ENCODE data around the gene TGFBI. TPM values are rescaled to one million over a fixed set of nuclear protein-coding genes. Genes with fewer than 3 reads are reported as not detected.
A peak's percentile ranks its signal among the peaks of the same experiment; 100 is the strongest.

The TGFBI gene
- total RNA-seq, 1 experiment from 2014 or later, result 115 TPM

DNA sequence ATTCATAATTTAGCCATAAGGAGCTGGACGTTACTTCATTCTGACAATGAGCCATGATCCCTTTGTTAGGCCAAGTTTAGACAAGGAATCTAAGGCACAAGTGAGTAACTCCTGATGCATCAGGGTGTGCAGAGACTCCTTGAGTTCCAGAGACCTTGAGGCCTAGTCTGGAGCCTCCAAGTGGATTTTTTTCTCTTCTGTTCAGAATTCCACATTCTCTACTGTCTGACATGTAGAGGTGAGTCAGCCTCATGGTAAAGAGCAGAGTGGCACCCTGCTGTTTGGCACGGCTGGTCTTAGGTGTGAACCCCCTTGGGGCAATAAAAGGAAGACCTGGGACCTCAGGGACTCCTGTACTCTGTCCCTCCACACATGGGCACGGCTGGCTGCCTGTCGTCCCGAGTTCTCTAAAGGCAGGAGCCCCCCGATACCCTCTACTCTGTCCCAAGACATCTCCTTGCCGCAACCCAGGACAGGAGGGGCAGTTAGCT is 22.0 kb upstream of the TGFBI start:
- no peaks in the 10 kb centered on the region for H3K9me3 ChIP-seq (ENCODE audit: low read depth, low read length, poor library complexity, severe bottlenecking)
- no peak for TF ChIP-seq EZH2 (IDR thresholded peaks at IDR 0.05; ENCODE audit: borderline replicate concordance, low read depth, low read length, poor library complexity, severe bottlenecking)
- TF ChIP-seq, protein P1, sequence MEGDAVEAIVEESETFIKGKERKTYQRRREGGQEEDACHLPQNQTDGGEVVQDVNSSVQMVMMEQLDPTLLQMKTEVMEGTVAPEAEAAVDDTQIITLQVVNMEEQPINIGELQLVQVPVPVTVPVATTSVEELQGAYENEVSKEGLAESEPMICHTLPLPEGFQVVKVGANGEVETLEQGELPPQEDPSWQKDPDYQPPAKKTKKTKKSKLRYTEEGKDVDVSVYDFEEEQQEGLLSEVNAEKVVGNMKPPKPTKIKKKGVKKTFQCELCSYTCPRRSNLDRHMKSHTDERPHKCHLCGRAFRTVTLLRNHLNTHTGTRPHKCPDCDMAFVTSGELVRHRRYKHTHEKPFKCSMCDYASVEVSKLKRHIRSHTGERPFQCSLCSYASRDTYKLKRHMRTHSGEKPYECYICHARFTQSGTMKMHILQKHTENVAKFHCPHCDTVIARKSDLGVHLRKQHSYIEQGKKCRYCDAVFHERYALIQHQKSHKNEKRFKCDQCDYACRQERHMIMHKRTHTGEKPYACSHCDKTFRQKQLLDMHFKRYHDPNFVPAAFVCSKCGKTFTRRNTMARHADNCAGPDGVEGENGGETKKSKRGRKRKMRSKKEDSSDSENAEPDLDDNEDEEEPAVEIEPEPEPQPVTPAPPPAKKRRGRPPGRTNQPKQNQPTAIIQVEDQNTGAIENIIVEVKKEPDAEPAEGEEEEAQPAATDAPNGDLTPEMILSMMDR (conservative IDR thresholded peaks at IDR 0.05; ENCODE audit: low read depth, low read length), result no peak
- no peaks in the 10 kb centered on the region for H3K27me3 ChIP-seq (replicated peaks; ENCODE audit: insufficient read depth, low read depth, low read length, poor library complexity)
- no peaks in the 10 kb centered on the region for H3K36me3 ChIP-seq (ENCODE audit: insufficient read depth, low read length, poor library complexity, severe bottlenecking)
- no peak overlapping the region for H3K27ac ChIP-seq (ENCODE audit: low read depth, low read length, poor library complexity, severe bottlenecking)
- no peak overlapping the region for H3K4me3 ChIP-seq (ENCODE audit: low read depth, low read length, poor library complexity, severe bottlenecking)
- no TSS peak for BruUV-seq (replicated peaks)
- DNase-seq (ENCODE audit: low spot score), result no peak
- ChIA-PET POLR2A (ENCODE audit: low non-redundant PET) (no interaction called here), CTCF (no interaction called here)
- intact Hi-C loops (cut with micrococcal nuclease; ENCODE audit: unreplicated experiment), result no loop called here
- H3K4me1 ChIP-seq (ENCODE audit: insufficient read depth, low read length, poor library complexity, severe bottlenecking), result peaks cover 39% of the 10 kb centered on the region

- BruUV-seq (replicated peaks), result no TSS peak
- ChIA-PET CTCF (no interaction called here), POLR2A (ENCODE audit: low non-redundant PET) (no interaction called here)
- Histone ChIP-seq H3K27ac (ENCODE audit: low read depth, low read length, poor library complexity, severe bottlenecking) (no peak overlapping the region), H3K27me3 (replicated peaks; ENCODE audit: insufficient read depth, low read depth, low read length, poor library complexity) (no peaks in the 10 kb centered on the region), H3K36me3 (ENCODE audit: insufficient read depth, low read length, poor library complexity, severe bottlenecking) (no peaks in the 10 kb centered on the region), H3K4me3 (ENCODE audit: low read depth, low read length, poor library complexity, severe bottlenecking) (no peak overlapping the region), H3K4me1 (ENCODE audit: insufficient read depth, low read length, poor library complexity, severe bottlenecking) (peaks cover 39% of the 10 kb centered on the region), H3K9me3 (ENCODE audit: low read depth, low read length, poor library complexity, severe bottlenecking) (no peaks in the 10 kb centered on the region)
- peak; percentile 47 for DNase-seq (ENCODE audit: low spot score)
- TF ChIP-seq, protein P1 (conservative IDR thresholded peaks at IDR 0.05; ENCODE audit: low read depth, low read length), result no peak
- intact Hi-C loops (cut with micrococcal nuclease; ENCODE audit: unreplicated experiment), result no loop called here
Observed at GRCh38 chr5:136007271-136007670, 21.5 kb upstream of the TGFBI start.

DNA sequence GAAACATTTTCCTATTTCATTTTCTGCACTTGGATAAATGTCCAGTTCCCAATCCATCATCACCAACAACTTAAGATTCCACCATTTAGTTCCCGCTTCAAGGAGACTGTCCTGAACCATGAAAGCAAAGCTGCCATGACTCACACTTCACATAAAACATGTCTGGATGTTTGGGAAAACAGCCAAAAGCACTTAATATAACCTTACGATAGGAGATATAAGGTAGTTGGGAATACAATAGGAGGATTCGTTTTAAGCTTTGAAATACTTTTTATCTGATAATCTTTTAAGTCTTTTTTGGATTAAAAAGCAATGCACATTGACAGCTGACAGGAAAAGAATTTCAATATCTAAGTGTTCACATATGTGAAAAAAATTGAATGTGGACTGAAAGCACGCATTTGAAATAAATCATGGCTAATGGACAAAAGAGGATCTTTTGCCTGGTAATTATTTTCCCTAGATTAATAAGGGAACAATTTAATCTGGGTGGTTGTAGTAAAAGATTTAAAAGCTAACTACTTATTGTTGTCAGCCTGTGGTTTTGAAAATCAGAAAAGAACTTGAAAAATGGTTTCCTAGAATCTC is 17.3 kb upstream of the TGFBI start:
- Histone ChIP-seq H3K9me3 (ENCODE audit: low read depth, low read length, poor library complexity, severe bottlenecking) (no peaks in the 10 kb centered on the region), H3K4me1 (ENCODE audit: insufficient read depth, low read length, poor library complexity, severe bottlenecking) (peaks cover 70% of the 10 kb centered on the region), H3K27me3 (replicated peaks; ENCODE audit: insufficient read depth, low read depth, low read length, poor library complexity) (no peaks in the 10 kb centered on the region), H3K4me3 (ENCODE audit: low read depth, low read length, poor library complexity, severe bottlenecking) (no peak overlapping the region), H3K27ac (ENCODE audit: low read depth, low read length, poor library complexity, severe bottlenecking) (peak overlapping the region; percentile 64), H3K36me3 (ENCODE audit: insufficient read depth, low read length, poor library complexity, severe bottlenecking) (no peaks in the 10 kb centered on the region)
- ChIA-PET POLR2A (ENCODE audit: low non-redundant PET) (no interaction called here), CTCF (no interaction called here)
- intact Hi-C loops (cut with micrococcal nuclease; ENCODE audit: unreplicated experiment), result loop anchor here (1.0 kb wide), 1 partner anchor 26 kb away; no protein-coding TSS in a partner anchor
- no TSS peak for BruUV-seq (replicated peaks)
- peak; percentile 92 for DNase-seq (ENCODE audit: low spot score)
- no peak for TF ChIP-seq EZH2 (IDR thresholded peaks at IDR 0.05; ENCODE audit: borderline replicate concordance, low read depth, low read length, poor library complexity, severe bottlenecking)
- TF ChIP-seq, protein P1 (conservative IDR thresholded peaks at IDR 0.05; ENCODE audit: low read depth, low read length), result no peak
